GM19452 (cell line): ENCODE measurements around the gene HOXD8.

Experiments
- ATAC-seq: cut with Tn5 transposase; IDR thresholded peaks from one replicate; pipeline ENCODE4 v1.9.1; 2021; ENCODE audit not compliant: unreplicated experiment

The HOXD8 gene

GRCh38 chr2:176114930-176115625, 14.4 kb upstream of the HOXD8 start:
- ATAC-seq: no peak

GRCh38 chr2:176115883-176116813, 13.4 kb upstream of the HOXD8 start, which contains the start of gene HOXD10:
Gene HOXD10, plus strand, starts transcription at chr2:176116778. Its CDS starts 56 bp downstream, at chr2:176116834.
- no peak for ATAC-seq

GRCh38 chr2:176117162-176117822, 12.2 kb upstream of the HOXD8 start:
- no peak for ATAC-seq

GRCh38 chr2:176117823-176118371, 11.6 kb upstream of the HOXD8 start:
- ATAC-seq: no peak

- ATAC-seq: no peak
Measured at GRCh38 chr2:176118601-176119339, 10.7 kb upstream of the HOXD8 start.

GRCh38 chr2:176120364-176121189, 8.9 kb upstream of the HOXD8 start:
- no peak for ATAC-seq

- ATAC-seq: no peak
Measured at GRCh38 chr2:176121190-176122051, 8.1 kb upstream of the HOXD8 start.

- ATAC-seq: no peak
Measured at GRCh38 chr2:176122052-176122682, 7.3 kb upstream of the HOXD8 start.

GRCh38 chr2:176122683-176123410, 6.7 kb upstream of the HOXD8 start, which contains the start of gene HOXD9:
Gene HOXD9, plus strand, starts transcription at chr2:176122719. Its CDS starts 50 bp downstream, at chr2:176122769.
- ATAC-seq: no peak

GRCh38 chr2:176123411-176124109, 5.9 kb upstream of the HOXD8 start:
- ATAC-seq: no peak

GRCh38 chr2:176124110-176124946, 5.2 kb upstream of the HOXD8 start:
- no peak for ATAC-seq

- no peak for ATAC-seq
Measured at GRCh38 chr2:176124947-176125771, 4.3 kb upstream of the HOXD8 start.

- no peak for ATAC-seq
Measured at GRCh38 chr2:176125772-176126054, 3.8 kb upstream of the HOXD8 start.

GRCh38 chr2:176126929-176127773, 2.4 kb upstream of the HOXD8 start:
- no peak for ATAC-seq

- ATAC-seq: no peak
Measured at GRCh38 chr2:176127774-176128072, 1.8 kb upstream of the HOXD8 start.
